Measurements from ENCODE around the gene VSTM5. TPM values are rescaled to one million over a fixed set of nuclear protein-coding genes. Genes with fewer than 3 reads are reported as not detected.

The VSTM5 gene
- total RNA-seq, 1 experiment from 2014 or later: 0.35 TPM

GRCh38 chr11:93813974-93814373, 36.4 kb downstream of the VSTM5 start:
- Mint-ChIP-seq H3K36me3 (peaks cover 46% of the 10 kb centered on the region), H3K9me3 (no peaks in the 10 kb centered on the region), H3K4me3 (no peak overlapping the region), H3K27ac (no peak overlapping the region), H3K27me3 (ENCODE audit: low read depth) (no peaks in the 10 kb centered on the region), H3K4me1 (peaks cover 14% of the 10 kb centered on the region)
- ATAC-seq (no peak), DNase-seq (ENCODE audit: low spot score) (no peak)
- ChIA-PET CTCF (no interaction called here), POLR2A (no interaction called here)
- no peak for TF ChIP-seq SP1 (CRISPR knock-in tag; conservative IDR thresholded peaks at IDR 0.05)
- no peak for TF ChIP-seq E2F5 (CRISPR knock-in tag; IDR thresholded peaks at IDR 0.05)
- TF ChIP-seq, protein P1, sequence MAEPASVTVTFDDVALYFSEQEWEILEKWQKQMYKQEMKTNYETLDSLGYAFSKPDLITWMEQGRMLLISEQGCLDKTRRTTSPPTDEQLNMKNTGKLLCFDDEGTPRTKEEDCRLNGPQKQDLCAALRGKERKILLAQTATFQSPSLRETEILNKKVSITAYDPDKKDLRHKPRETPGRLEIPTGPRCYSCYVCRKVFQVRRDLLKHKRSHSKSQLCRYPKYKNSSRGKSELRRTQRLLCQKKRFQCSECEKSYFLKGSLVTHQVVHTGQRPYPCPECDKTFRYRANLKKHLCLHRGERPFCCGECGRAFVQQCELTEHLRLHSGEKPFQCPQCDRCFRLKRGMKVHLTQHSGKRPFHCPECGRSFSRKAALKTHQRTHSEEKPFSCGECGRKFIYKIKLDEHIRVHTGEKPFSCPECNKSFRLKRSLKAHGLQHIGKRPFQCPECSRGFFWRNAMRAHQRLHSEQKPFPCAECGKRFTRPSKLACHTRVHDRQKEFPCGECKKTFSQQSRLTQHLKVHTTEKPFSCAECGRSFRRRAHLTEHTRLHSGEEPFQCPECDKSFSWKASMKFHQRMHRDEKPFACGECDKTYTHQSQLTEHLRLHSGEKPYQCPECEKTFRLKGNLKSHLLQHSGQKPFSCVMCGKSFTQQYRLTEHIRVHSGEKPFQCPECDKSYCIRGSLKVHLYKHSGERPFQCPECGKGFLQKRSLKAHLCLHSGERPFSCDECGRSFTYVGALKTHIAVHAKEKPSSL (CRISPR knock-in tag; conservative IDR thresholded peaks at IDR 0.05): no peak
- TF ChIP-seq RORB (CRISPR knock-in tag; IDR thresholded peaks at IDR 0.05): no peak
- no peak for TF ChIP-seq GABPB1 (CRISPR knock-in tag; IDR thresholded peaks at IDR 0.05)
- TF ChIP-seq, protein P2, sequence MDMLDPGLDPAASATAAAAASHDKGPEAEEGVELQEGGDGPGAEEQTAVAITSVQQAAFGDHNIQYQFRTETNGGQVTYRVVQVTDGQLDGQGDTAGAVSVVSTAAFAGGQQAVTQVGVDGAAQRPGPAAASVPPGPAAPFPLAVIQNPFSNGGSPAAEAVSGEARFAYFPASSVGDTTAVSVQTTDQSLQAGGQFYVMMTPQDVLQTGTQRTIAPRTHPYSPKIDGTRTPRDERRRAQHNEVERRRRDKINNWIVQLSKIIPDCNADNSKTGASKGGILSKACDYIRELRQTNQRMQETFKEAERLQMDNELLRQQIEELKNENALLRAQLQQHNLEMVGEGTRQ (CRISPR knock-in tag; IDR thresholded peaks at IDR 0.05): no peak
- no peak for TF ChIP-seq ZNF423 (CRISPR knock-in tag; IDR thresholded peaks at IDR 0.05)
- no peak for TF ChIP-seq ATF3 (CRISPR knock-in tag; conservative IDR thresholded peaks at IDR 0.05)
- TF ChIP-seq, protein P3, sequence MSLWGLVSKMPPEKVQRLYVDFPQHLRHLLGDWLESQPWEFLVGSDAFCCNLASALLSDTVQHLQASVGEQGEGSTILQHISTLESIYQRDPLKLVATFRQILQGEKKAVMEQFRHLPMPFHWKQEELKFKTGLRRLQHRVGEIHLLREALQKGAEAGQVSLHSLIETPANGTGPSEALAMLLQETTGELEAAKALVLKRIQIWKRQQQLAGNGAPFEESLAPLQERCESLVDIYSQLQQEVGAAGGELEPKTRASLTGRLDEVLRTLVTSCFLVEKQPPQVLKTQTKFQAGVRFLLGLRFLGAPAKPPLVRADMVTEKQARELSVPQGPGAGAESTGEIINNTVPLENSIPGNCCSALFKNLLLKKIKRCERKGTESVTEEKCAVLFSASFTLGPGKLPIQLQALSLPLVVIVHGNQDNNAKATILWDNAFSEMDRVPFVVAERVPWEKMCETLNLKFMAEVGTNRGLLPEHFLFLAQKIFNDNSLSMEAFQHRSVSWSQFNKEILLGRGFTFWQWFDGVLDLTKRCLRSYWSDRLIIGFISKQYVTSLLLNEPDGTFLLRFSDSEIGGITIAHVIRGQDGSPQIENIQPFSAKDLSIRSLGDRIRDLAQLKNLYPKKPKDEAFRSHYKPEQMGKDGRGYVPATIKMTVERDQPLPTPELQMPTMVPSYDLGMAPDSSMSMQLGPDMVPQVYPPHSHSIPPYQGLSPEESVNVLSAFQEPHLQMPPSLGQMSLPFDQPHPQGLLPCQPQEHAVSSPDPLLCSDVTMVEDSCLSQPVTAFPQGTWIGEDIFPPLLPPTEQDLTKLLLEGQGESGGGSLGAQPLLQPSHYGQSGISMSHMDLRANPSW (CRISPR knock-in tag; conservative IDR thresholded peaks at IDR 0.05; ENCODE audit: low read depth): no peak
- no peak for TF ChIP-seq ATF2 (CRISPR knock-in tag; IDR thresholded peaks at IDR 0.05; ENCODE audit: borderline replicate concordance, low read depth)
- TF ChIP-seq MXD4 (CRISPR knock-in tag; IDR thresholded peaks at IDR 0.05; ENCODE audit: borderline replicate concordance): no peak
- no peak for TF ChIP-seq NR3C1 (CRISPR knock-in tag; conservative IDR thresholded peaks at IDR 0.05; ENCODE audit: low read depth)

GRCh38 chr11:93807980-93808379, 42.4 kb downstream of the VSTM5 start:
- DNase-seq (ENCODE audit: low spot score) (no peak), ATAC-seq (no peak)
- H3K4me1 Mint-ChIP-seq: no peaks in the 10 kb centered on the region
- no peak overlapping the region for H3K27ac Mint-ChIP-seq
- CTCF ChIA-PET: no interaction called here
- H3K36me3 Mint-ChIP-seq: peaks cover 76% of the 10 kb centered on the region
- POLR2A ChIA-PET: interaction anchor here (0.7 kb wide), 1 partner anchor 146 kb away, joined by 3 read pairs; no protein-coding TSS in a partner anchor
- H3K4me3 Mint-ChIP-seq: no peak overlapping the region
- no peaks in the 10 kb centered on the region for H3K27me3 Mint-ChIP-seq (ENCODE audit: low read depth)
- H3K9me3 Mint-ChIP-seq: no peaks in the 10 kb centered on the region
- TF ChIP-seq ZNF121 (CRISPR knock-in tag; IDR thresholded peaks at IDR 0.05) (peak; percentile 57; the same call in 1 of the 2 replicates), IRF2 (CRISPR knock-in tag; IDR thresholded peaks at IDR 0.05; ENCODE audit: borderline replicate concordance, low read depth) (no peak)

DNA sequence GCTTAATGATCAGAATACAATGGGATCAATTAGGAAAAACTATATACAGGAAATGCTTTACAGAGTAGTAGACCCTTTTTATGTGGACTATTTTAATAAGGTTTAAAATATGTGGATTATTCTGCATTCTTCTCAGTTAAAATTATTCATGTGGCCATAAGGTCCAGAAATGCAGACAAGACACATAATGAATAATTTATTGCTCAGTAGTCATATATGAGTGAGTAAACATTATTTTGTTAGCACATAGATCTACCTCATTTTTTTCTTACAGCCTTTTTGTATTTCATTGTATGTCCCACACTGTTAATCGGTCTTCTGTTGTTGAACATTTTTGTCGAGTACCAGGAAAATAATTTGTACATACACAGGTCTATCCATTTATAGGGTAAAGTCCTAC, 45.5 kb downstream of the VSTM5 start:
- POLR2A ChIA-PET: no interaction called here
- H3K4me3 Mint-ChIP-seq: no peak overlapping the region
- CTCF ChIA-PET: no interaction called here
- no peaks in the 10 kb centered on the region for H3K27me3 Mint-ChIP-seq (ENCODE audit: low read depth)
- no peaks in the 10 kb centered on the region for H3K9me3 Mint-ChIP-seq
- TF ChIP-seq, protein P4, sequence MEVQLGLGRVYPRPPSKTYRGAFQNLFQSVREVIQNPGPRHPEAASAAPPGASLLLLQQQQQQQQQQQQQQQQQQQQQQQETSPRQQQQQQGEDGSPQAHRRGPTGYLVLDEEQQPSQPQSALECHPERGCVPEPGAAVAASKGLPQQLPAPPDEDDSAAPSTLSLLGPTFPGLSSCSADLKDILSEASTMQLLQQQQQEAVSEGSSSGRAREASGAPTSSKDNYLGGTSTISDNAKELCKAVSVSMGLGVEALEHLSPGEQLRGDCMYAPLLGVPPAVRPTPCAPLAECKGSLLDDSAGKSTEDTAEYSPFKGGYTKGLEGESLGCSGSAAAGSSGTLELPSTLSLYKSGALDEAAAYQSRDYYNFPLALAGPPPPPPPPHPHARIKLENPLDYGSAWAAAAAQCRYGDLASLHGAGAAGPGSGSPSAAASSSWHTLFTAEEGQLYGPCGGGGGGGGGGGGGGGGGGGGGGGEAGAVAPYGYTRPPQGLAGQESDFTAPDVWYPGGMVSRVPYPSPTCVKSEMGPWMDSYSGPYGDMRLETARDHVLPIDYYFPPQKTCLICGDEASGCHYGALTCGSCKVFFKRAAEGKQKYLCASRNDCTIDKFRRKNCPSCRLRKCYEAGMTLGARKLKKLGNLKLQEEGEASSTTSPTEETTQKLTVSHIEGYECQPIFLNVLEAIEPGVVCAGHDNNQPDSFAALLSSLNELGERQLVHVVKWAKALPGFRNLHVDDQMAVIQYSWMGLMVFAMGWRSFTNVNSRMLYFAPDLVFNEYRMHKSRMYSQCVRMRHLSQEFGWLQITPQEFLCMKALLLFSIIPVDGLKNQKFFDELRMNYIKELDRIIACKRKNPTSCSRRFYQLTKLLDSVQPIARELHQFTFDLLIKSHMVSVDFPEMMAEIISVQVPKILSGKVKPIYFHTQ (CRISPR knock-in tag; IDR thresholded peaks at IDR 0.05): no peak
- TF ChIP-seq ZNF423 (CRISPR knock-in tag; IDR thresholded peaks at IDR 0.05) (no peak), NR3C1 (CRISPR knock-in tag; conservative IDR thresholded peaks at IDR 0.05; ENCODE audit: low read depth) (no peak), RORB (CRISPR knock-in tag; IDR thresholded peaks at IDR 0.05) (no peak)
- ATAC-seq: no peak
- H3K36me3 Mint-ChIP-seq: peaks cover 62% of the 10 kb centered on the region
- no peak overlapping the region for H3K27ac Mint-ChIP-seq
- DNase-seq (ENCODE audit: low spot score): no peak
- H3K4me1 Mint-ChIP-seq: no peaks in the 10 kb centered on the region

All from WTC11 (cell line).